Muscle layer of duodenum (tissue), 2 donors: ENCODE measurements around the gene KRI1.
"Not testable (repeated sequence)": the region's sequence is repeated elsewhere in the genome, so short reads cannot be mapped to it uniquely, and the experiment has no call there.

Source experiments
- H3K27ac ChIP-seq: one replicate; pipeline ENCODE4 v1.7.0; 2013; ENCODE audit warnings: mild to moderate bottlenecking, low read length
- H3K27me3 ChIP-seq: one replicate; pipeline ENCODE4 v1.7.0; 2013; ENCODE audit warnings: low read depth, mild to moderate bottlenecking, control low read depth, low read length
- H3K36me3 ChIP-seq, 2 donors: one replicate each; pipeline ENCODE4 v1.7.0; 2013; ENCODE audit warnings: low read length in 2 of 2, control low read depth in 1 of 2, mild to moderate bottlenecking in 1 of 2; ENCODE audit not compliant: insufficient read depth in 2 of 2, control insufficient read depth in 1 of 2
- H3K4me1 ChIP-seq, 2 donors: one replicate each; pipeline ENCODE4 v1.7.0; 2013; ENCODE audit warnings: low read length in 2 of 2, mild to moderate bottlenecking in 2 of 2, control low read depth in 1 of 2, moderate library complexity in 1 of 2; ENCODE audit not compliant: insufficient read depth in 2 of 2, control insufficient read depth in 1 of 2
- H3K4me3 ChIP-seq, 2 donors: one replicate each; pipeline ENCODE4 v1.7.0; 2013; ENCODE audit warnings: low read length in 2 of 2, low read depth in 1 of 2, mild to moderate bottlenecking in 1 of 2
- H3K9me3 ChIP-seq, 2 donors: one replicate each; pipeline ENCODE4 v1.7.0; 2013; ENCODE audit warnings: low read length in 2 of 2, control low read depth in 1 of 2, mild to moderate bottlenecking in 1 of 2; ENCODE audit not compliant: control insufficient read depth in 1 of 2
- donor health status: healthy.

The KRI1 gene

DNA sequence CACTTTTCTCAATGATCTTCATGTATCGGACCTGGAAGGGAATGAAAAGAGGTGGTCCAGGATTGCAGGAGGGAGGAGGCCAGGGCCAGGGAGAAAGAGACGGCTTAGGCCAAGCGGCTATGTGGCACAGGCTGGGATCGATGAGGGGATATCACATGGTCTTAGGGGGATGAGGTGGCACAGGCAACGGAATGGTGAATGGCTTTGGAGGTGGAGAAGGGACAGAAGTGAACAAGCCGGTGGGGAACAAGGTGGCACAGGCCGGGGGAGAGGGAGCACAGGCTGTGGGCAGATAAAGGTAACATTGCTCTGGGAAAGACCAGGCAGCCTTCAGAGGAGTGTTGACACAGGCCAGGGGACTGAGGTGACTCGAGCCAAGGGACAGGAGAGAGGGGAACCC lies 8.7 kb upstream of the KRI1 start:
- no peaks in the 10 kb centered on the region for H3K36me3 ChIP-seq
- H3K4me1 ChIP-seq, result peaks cover 0 to 4% of the 10 kb centered on the region in 2 donors
- H3K4me3 ChIP-seq, result no peak overlapping the region
- H3K9me3 ChIP-seq, result no peaks in the 10 kb centered on the region
- H3K27me3 ChIP-seq, result no peaks in the 10 kb centered on the region
- H3K27ac ChIP-seq, result no peak overlapping the region

DNA sequence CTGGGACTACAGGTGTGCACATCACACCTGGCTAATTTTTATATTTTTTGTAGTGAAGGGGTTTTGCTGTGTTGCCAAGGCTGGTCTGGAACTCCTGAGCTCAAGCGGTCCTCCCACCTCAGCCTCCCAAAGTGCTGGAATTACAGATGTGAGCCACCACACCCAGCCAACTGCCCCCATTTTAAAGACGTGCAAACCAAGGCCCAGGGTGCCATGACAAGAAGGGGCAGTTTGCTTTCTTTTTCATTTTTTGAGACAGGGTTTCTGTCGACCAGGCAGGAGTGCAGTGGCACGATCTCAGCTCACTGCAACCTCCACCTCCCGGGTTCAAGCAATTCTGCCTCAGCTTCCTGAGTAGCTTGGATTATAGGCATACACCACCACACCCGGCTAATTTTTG lies 8.0 kb upstream of the KRI1 start:
- H3K27ac ChIP-seq, H3K27me3 ChIP-seq, H3K36me3 ChIP-seq, H3K9me3 ChIP-seq, H3K4me1 ChIP-seq, H3K4me3 ChIP-seq: not testable (repeated sequence)

DNA sequence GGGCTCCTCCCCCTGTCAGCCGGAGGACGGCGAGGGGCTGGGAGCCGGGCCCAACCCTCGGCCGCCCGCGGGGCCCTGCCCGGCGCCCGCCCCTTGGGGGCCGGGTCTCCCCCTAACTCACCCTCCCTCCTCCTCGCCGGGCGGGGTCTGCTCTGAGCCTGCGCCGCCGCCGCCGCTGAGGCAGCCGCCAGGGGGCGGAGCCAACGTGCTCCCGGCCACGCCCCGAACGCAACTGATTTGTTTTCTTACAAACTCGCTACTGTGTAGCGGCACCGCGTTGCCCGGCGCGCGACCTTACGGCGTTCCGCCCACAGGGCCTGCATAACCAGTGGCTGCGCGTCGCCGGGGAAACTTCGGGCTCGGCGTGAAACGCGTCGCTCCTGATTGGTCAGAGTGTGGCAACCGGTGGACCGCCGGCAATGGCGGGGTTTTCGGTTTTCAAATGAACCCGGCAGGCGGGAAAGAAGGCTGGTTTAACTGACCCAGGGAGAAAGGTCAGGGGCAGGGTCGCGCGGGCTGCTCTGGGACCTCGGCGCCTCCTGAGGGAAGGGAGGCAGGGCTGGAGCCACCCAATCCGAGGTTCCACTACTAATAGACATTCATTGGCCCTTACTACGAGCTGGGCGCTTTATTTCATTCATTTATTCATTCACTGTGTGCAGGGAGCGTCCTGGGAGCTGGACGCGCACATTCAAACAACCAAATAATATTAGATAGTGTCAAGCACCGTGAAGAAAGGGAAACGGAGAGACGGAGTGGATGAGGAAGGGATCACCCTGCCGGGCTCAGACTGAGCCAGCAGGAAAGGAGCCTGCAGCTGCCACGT lies 3.2 kb upstream of the KRI1 start, which contains the start of gene CDKN2D:
Gene CDKN2D, minus strand, starts transcription at position 154 of the 826 bp plus-strand sequence. CDS start 326 bp downstream, outside the sequence.
- Histone ChIP-seq H3K9me3 (no peaks in the 10 kb centered on the region), H3K4me1 (peaks cover 13 to 38% of the 10 kb centered on the region in 2 donors), H3K36me3 (no peaks in the 10 kb centered on the region), H3K27ac (peak within 1 kb of the TSS; percentile 45), H3K4me3 (peak within 1 kb of the TSS; percentile 69 to 88), H3K27me3 (no peaks in the 10 kb centered on the region)

DNA sequence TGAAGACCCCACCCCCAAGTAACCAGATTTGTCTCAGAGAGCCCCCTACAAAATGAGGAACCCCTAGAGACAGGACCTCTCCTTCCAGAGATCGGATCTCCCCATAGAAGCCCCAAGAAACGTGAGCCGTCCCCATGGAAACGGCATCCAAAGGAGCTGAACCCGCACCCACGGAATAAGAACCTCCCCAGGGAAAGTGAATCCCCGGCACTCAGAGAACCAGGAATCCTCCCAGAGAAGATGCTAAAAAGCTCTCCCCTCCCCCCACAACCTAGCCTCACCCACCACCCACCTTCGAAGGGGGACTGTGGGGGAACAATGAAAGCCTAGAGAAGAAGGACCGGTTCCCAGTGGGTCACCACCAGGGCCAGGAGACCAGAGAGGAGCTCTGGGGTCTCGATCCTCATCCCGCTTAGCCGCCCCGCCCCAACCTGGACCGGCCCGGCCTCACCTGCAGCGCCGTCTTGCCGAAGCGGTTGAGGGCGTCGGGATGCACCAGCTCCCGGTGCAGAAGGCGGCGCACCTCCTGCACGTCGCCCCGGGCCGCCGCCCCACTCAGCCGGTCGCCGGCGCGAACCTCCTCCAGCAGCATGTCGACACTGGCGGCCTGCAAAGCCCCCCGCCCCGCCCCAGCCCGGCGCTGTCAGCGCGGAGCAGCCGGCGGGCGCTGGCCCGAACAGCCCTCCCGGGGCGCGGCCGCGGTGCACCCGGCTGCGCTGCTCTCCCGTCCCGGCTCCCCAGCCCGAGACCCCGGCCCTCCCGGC lies 2.4 kb upstream of the KRI1 start:
- Histone ChIP-seq H3K4me3 (peak overlapping the region; percentile 69 to 88), H3K27ac (peak overlapping the region; percentile 45), H3K36me3 (no peaks in the 10 kb centered on the region), H3K4me1 (peaks cover 13 to 38% of the 10 kb centered on the region in 2 donors), H3K9me3 (no peaks in the 10 kb centered on the region), H3K27me3 (no peaks in the 10 kb centered on the region)

DNA sequence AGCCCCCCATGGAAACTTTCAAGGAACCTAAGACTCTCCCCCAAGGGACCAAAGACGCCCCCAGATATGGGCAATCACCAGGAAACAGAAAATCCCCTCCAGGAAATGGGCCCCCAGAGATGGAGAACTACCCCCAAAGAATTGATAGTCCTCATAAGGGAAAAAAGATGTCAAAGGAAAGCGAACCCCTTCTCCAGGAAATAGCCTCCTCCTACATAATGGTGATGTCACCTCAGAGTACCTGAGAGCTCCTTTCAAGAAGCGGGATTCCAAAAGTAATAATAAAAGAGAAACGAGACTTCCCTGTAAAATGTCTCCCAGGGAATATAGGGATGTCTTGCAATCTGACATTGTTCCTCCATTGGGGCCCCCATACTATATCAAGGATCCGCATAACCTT lies 1.8 kb upstream of the KRI1 start:
- peaks cover 13 to 38% of the 10 kb centered on the region in 2 donors for H3K4me1 ChIP-seq
- H3K9me3 ChIP-seq, result no peaks in the 10 kb centered on the region
- no peaks in the 10 kb centered on the region for H3K36me3 ChIP-seq
- peak overlapping the region; percentile 82 for H3K27ac ChIP-seq
- H3K27me3 ChIP-seq, result no peaks in the 10 kb centered on the region
- peak overlapping the region; percentile 69 to 88 for H3K4me3 ChIP-seq

DNA sequence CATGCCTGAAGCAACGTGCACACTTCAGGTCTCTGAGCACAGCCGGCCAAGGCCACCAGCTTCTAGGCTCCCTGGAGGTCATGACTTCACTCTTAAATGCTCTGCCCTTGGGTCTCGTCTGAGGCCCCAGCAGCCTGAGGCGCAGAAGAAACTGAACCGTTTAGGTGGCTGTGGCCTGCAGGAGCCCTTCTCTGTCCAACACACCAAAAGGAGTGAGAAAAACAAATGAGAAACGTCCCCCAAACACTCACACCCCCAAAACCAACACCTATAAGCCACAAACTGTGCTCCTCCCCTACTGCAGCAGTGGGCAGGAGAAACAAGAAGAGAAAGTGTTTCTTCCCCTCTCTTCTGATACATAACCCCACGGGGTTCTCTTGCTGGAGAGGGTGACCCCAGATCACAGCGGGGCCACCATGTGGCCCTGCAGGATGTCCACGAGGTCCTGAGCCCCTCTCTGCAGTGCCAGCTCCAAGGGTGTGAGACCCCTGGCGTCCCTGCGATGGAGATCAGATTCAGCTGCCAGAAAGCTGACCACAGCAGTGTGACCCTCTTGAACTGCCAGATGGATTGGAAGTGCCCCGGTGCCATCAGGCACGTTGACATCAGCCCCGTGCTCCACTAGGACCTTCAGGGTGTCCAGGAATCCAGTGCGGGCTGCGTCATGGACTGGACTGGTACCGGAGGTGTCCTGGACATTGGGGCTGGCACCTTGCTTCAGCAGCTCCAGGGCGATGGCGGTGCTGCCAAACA lies 1.0 kb upstream of the KRI1 start:
- Histone ChIP-seq H3K4me1 (peaks cover 13 to 38% of the 10 kb centered on the region in 2 donors), H3K9me3 (no peaks in the 10 kb centered on the region), H3K36me3 (no peaks in the 10 kb centered on the region), H3K4me3 (peak overlapping the region; percentile 64 to 88), H3K27ac (peak overlapping the region; percentile 82), H3K27me3 (no peaks in the 10 kb centered on the region)

DNA sequence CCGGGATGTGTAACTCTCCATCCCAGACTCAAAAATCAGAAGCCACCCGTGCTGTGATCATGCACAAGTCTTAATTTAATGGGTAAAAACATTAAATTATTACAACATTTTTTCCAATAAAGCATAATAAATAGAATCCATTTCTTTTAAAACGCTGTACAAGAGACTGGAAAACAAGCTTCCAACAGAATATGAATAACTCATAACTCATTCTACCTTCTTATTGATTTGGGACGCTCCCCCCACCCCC lies 523 bp upstream of the KRI1 start:
- H3K4me3 ChIP-seq, result peak overlapping the region; percentile 64 to 88
- no peaks in the 10 kb centered on the region for H3K27me3 ChIP-seq
- H3K9me3 ChIP-seq, result no peaks in the 10 kb centered on the region
- peaks cover 0 to under 1% of the 10 kb centered on the region in 2 donors for H3K36me3 ChIP-seq
- H3K4me1 ChIP-seq, result peaks cover 13 to 38% of the 10 kb centered on the region in 2 donors
- H3K27ac ChIP-seq, result peak overlapping the region; percentile 82

DNA sequence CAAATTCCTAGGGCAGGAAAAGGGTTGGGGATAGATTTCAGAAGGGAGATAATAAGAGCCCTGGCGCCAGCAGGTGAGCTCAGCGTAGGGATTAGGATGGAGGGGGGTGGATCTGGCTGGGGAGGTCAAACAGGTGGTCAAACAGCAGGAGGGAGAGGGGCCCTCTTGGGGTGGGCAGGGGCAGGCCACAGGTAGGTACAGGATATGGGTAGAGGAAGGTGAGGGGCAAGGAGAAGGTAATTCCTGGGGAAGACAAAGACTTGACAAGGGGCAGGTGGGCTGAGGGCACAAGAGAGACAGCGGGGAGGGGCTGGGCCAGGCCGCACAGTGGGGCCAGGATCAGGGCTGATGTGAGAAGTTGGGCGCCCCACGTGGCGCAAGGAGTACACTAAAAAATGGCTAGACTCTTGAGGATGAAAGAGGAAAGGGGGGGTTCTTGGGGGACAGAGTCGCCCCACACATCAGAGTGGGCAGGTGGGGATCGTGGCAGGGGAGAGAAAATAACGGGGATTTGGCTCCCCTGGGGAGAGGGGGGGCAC lies 713 bp downstream of the KRI1 start:
- H3K4me1 ChIP-seq, result peaks cover 13 to 38% of the 10 kb centered on the region in 2 donors
- peak overlapping the region; percentile 76 to 88 for H3K4me3 ChIP-seq
- H3K36me3 ChIP-seq, result peaks cover 9 to 13% of the 10 kb centered on the region in 2 donors
- H3K27me3 ChIP-seq, result no peaks in the 10 kb centered on the region
- no peaks in the 10 kb centered on the region for H3K9me3 ChIP-seq
- H3K27ac ChIP-seq, result peak overlapping the region; percentile 45

DNA sequence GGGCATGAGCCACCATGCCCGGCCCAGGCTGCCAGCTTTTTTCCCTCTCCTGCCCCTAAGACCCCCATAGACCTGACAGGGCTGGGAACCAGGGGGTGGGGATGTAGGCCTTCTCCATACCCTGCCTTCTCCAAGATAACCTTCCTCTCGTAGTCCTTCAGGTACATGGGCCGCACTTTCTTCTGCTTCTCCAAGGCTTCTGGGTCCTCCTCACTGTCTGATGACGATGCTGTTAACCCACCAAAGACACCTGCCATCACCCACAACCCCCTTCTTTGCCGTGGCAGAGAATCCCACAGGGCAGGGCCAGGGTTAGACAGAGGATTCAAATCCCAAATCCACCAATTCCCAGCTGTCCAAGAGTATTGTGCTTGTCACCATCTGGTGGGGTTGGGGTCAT lies 3.2 kb downstream of the KRI1 start:
- Histone ChIP-seq H3K27ac (no peak overlapping the region), H3K36me3 (peaks cover 19 to 33% of the 10 kb centered on the region in 2 donors), H3K9me3 (no peaks in the 10 kb centered on the region), H3K4me3 (no peak overlapping the region), H3K27me3 (no peaks in the 10 kb centered on the region), H3K4me1 (peaks cover 13 to 23% of the 10 kb centered on the region in 2 donors)

DNA sequence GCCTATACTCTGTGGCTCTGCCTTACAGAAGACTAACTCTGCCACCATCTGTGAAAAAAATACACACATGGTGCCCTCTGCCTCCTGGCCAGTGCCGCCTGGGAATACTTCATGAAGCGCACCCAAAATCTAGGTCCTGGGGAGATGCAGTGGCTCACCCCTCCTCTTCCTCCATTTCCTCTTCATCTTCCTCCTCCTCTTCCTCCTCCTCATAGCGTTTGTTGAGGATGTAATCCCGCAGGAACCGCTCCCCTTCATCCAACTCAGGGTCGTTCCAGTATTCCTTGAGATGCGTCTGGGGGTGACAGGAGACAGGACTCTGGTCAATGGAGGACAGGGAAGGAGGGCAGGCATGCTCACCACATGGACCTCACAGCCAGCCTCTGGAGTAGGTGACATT lies 5.7 kb downstream of the KRI1 start:
- Histone ChIP-seq H3K36me3 (peaks cover 22 to 54% of the 10 kb centered on the region in 2 donors), H3K27me3 (no peaks in the 10 kb centered on the region), H3K4me3 (no peak overlapping the region), H3K4me1 (peaks cover 0 to 7% of the 10 kb centered on the region in 2 donors), H3K27ac (no peak overlapping the region), H3K9me3 (no peaks in the 10 kb centered on the region)
